Calu3 (cell line): ENCODE data around the gene KCNK16. TPM values are rescaled to one million over a fixed set of nuclear protein-coding genes. Genes with fewer than 3 reads are reported as not detected.

Experiments used
- BruUV-seq: library from RNA; stranded (reverse); fragments of 400-500 nt; replicated peaks from 2 replicates; lab custom pipeline; 2021; lab: Mats Ljungman, UMichigan
- CTCF ChIA-PET: fragments of 300-600 bp; sonication (Branson Sonifier 250); formaldehyde crosslinking; loops from one replicate; lab custom pipeline; 2022; ENCODE audit warnings: antibody characterized with exemption; lab: Charles Lee
- DNase-seq: peaks from one replicate; pipeline ENCODE4 v3.0.0; 2022
- H3K27ac Mint-ChIP-seq: one replicate; pipeline ENCODE4 v1.8.0; 2022; ENCODE audit warnings: mixed read lengths; ENCODE audit not compliant: unreplicated experiment
- H3K27me3 Mint-ChIP-seq: one replicate; pipeline ENCODE4 v1.8.0; 2022; ENCODE audit warnings: mixed read lengths; ENCODE audit not compliant: unreplicated experiment
- H3K36me3 Mint-ChIP-seq: one replicate; pipeline ENCODE4 v1.8.0; 2022; ENCODE audit warnings: mild to moderate bottlenecking, moderate library complexity, mixed read lengths; ENCODE audit not compliant: insufficient read depth, unreplicated experiment
- H3K4me1 Mint-ChIP-seq: one replicate; pipeline ENCODE4 v1.8.0; 2022; ENCODE audit warnings: mild to moderate bottlenecking, low read depth, mixed read lengths; ENCODE audit not compliant: unreplicated experiment
- H3K4me3 Mint-ChIP-seq: one replicate; pipeline ENCODE4 v1.8.0; 2022; ENCODE audit warnings: mild to moderate bottlenecking, low read depth, moderate library complexity, mixed read lengths; ENCODE audit not compliant: unreplicated experiment
- H3K9me3 Mint-ChIP-seq: one replicate; pipeline ENCODE4 v1.8.0; 2022; ENCODE audit warnings: low read depth, mixed read lengths; ENCODE audit not compliant: unreplicated experiment
- intact Hi-C: fragments of 100-400 bp; cut with micrococcal nuclease; formaldehyde crosslinking; loops from one replicate; pipeline ENCODE4 v1.10.0; 2022; ENCODE audit not compliant: unreplicated experiment
- total RNA-seq: library from RNA; stranded (reverse); gene quantifications from 2 replicates; pipeline ENCODE4 v1.2.3, GENCODE V29; 2022
- TF ChIP-seq, protein P1 (sequence below): fragments of 200-600 bp; IDR thresholded peaks from one replicate; pipeline ENCODE4 v1.8.0; 2022; ENCODE audit warnings: antibody characterized with exemption; ENCODE audit not compliant: unreplicated experiment

The KCNK16 gene
- total RNA-seq, 1 experiment from 2014 or later = not detected

GRCh38 chr6:39335780-39336545 lies 13.5 kb upstream of the KCNK16 start:
- Mint-ChIP-seq H3K27ac (no peak overlapping the region), H3K4me3 (no peak overlapping the region), H3K27me3 (no peaks in the 10 kb centered on the region), H3K36me3 (no peaks in the 10 kb centered on the region), H3K4me1 (no peaks in the 10 kb centered on the region), H3K9me3 (no peaks in the 10 kb centered on the region)
- CTCF ChIA-PET = interaction anchor here (0.6 to 1.1 kb wide), 2 partner anchors 12 to 14 kb away, joined by 3 to 6 read pairs; no protein-coding TSS in a partner anchor
- TF ChIP-seq, protein P1, sequence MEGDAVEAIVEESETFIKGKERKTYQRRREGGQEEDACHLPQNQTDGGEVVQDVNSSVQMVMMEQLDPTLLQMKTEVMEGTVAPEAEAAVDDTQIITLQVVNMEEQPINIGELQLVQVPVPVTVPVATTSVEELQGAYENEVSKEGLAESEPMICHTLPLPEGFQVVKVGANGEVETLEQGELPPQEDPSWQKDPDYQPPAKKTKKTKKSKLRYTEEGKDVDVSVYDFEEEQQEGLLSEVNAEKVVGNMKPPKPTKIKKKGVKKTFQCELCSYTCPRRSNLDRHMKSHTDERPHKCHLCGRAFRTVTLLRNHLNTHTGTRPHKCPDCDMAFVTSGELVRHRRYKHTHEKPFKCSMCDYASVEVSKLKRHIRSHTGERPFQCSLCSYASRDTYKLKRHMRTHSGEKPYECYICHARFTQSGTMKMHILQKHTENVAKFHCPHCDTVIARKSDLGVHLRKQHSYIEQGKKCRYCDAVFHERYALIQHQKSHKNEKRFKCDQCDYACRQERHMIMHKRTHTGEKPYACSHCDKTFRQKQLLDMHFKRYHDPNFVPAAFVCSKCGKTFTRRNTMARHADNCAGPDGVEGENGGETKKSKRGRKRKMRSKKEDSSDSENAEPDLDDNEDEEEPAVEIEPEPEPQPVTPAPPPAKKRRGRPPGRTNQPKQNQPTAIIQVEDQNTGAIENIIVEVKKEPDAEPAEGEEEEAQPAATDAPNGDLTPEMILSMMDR = no peak
- intact Hi-C loops = no loop called here
- no peak for DNase-seq
- BruUV-seq = no TSS peak

DNA sequence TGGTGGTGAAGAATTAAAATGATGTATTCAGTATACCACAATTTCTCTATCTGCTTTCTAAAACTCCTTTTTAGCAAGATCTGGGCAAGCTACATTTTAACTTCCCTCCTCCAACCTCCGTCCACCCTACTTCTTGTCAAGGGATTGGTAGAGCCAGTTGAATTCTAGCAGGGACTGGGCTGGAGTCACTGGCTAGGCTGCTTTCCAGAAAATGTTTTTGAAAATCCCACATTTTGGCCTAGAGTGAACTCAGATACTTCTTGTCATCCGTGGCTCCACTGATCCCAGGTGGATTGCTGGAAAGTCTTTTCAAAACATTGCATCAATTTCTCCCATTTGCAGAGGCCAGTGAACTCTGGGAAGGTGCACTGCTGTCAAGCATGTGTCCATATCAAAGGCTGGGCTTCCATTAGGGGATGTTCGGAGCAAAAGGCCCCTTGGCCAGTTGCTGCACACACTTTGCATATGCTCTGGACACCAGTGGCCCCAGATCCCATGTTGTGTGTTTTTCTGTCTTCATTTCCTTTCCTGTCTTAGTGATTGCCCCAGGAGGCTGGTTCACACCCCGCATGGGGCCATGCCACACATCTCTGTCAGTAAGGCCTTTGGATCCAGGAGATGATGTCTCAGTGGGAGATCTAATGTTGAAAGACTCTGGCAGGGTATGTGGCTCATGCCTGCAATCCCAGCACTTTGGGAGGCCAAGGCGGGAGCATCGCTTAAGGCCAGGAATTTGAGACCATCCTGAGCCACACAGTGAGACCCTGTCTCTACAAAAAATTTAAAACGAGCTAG lies 11.3 kb upstream of the KCNK16 start:
- Mint-ChIP-seq H3K4me1 (no peaks in the 10 kb centered on the region), H3K27ac (no peak overlapping the region), H3K36me3 (no peaks in the 10 kb centered on the region), H3K9me3 (no peaks in the 10 kb centered on the region), H3K4me3 (no peak overlapping the region), H3K27me3 (no peaks in the 10 kb centered on the region)
- intact Hi-C loops = no loop called here
- CTCF ChIA-PET = no interaction called here
- no peak for DNase-seq
- TF ChIP-seq, protein P1 = no peak
- no TSS peak for BruUV-seq

DNA sequence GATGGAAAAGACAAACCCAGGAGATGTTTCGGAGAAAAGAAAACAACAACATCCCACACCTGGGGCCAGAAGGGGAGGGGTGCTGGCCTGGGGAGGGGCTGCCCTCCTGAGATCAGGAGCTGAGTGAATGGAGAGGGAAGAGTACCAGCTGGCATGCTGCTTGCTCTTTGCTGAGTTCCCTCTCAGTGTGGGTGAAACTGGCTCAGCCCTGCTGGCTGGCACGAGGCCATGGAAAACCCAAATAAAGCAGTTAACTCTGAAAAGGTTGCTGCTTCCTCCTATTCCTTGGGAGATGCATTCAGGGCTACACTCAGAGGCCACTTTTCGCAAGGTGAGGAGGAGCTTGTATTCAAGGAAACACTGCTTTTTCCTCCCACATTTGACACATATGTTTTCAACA lies 8.0 kb upstream of the KCNK16 start:
- Mint-ChIP-seq H3K4me1 (no peaks in the 10 kb centered on the region), H3K36me3 (no peaks in the 10 kb centered on the region), H3K4me3 (no peak overlapping the region), H3K9me3 (no peaks in the 10 kb centered on the region), H3K27me3 (no peaks in the 10 kb centered on the region), H3K27ac (no peak overlapping the region)
- intact Hi-C loops = no loop called here
- DNase-seq = no peak
- TF ChIP-seq, protein P1 = no peak
- CTCF ChIA-PET = no interaction called here
- BruUV-seq = no TSS peak

DNA sequence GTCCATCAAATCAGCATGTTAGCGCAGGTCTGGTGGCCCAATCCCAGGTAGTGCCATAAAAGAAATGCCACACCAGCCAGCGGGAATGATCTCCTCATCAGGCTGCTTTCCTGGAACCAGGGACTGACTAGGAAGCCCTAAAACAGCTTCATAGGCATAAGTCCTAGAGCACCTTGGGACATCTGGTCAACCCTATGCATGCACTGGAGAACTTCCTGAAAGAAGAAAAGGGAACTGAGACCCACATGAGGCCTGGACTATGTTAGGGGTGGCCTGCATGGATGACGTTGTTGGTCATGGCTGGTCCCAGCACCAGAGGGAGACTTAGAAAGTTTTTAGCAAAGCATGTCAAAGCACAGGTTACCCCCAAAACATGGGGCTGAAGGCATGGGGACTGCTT lies 7.6 kb upstream of the KCNK16 start:
- H3K4me1 Mint-ChIP-seq = no peaks in the 10 kb centered on the region
- TF ChIP-seq, protein P1 = no peak
- intact Hi-C loops = no loop called here
- CTCF ChIA-PET = interaction anchor here (0.6 kb wide), 1 partner anchor 229 kb away, joined by 5 read pairs; no protein-coding TSS in a partner anchor
- no peaks in the 10 kb centered on the region for H3K9me3 Mint-ChIP-seq
- DNase-seq = no peak
- no peaks in the 10 kb centered on the region for H3K36me3 Mint-ChIP-seq
- H3K27me3 Mint-ChIP-seq = no peaks in the 10 kb centered on the region
- H3K27ac Mint-ChIP-seq = no peak overlapping the region
- no TSS peak for BruUV-seq
- no peak overlapping the region for H3K4me3 Mint-ChIP-seq
